ENCODE data around the gene HNRNPK.

HNRNPK gene

GRCh38 chr9:83979812-83980394 is at the start of gene HNRNPK:
Gene HNRNPK, minus strand, starts transcription at chr9:83980215. Its CDS starts 1,963 bp downstream, at chr9:83978252.
- ATAC-seq = peak; percentile 84
- TF ChIP-seq RARB (CRISPR knock-in tag; IDR thresholded peaks at IDR 0.05) = no peak
- 0 out of 2 replicates have a peak, but pooled peaks have one; percentile 19 for TF ChIP-seq ZNF8 (CRISPR knock-in tag; IDR thresholded peaks at IDR 0.05)
- TF ChIP-seq CSRNP3 (CRISPR knock-in tag; IDR thresholded peaks at IDR 0.05) = 0 out of 2 replicates have a peak, but pooled peaks have one; percentile 18
- TF ChIP-seq PPARA (CRISPR knock-in tag; IDR thresholded peaks at IDR 0.05; ENCODE audit: borderline replicate concordance) = no peak
- TF ChIP-seq TSHZ2 (CRISPR knock-in tag; IDR thresholded peaks at IDR 0.05) = peak; percentile 31; the same call in 1 of the 2 replicates
- TF ChIP-seq SNAI2 (CRISPR knock-in tag; IDR thresholded peaks at IDR 0.05) = no peak
- TF ChIP-seq, protein P1, sequence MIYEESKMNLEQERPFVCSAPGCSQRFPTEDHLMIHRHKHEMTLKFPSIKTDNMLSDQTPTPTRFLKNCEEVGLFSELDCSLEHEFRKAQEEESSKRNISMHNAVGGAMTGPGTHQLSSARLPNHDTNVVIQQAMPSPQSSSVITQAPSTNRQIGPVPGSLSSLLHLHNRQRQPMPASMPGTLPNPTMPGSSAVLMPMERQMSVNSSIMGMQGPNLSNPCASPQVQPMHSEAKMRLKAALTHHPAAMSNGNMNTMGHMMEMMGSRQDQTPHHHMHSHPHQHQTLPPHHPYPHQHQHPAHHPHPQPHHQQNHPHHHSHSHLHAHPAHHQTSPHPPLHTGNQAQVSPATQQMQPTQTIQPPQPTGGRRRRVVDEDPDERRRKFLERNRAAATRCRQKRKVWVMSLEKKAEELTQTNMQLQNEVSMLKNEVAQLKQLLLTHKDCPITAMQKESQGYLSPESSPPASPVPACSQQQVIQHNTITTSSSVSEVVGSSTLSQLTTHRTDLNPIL (CRISPR knock-in tag; IDR thresholded peaks at IDR 0.05; ENCODE audit: low read depth) = no peak
- TF ChIP-seq BACH2 (CRISPR knock-in tag; IDR thresholded peaks at IDR 0.05; ENCODE audit: borderline replicate concordance) = no peak
- no peak; the same call in 1 of the 2 replicates for TF ChIP-seq GLIS3 (CRISPR knock-in tag; IDR thresholded peaks at IDR 0.05)
- TF ChIP-seq, protein P2, sequence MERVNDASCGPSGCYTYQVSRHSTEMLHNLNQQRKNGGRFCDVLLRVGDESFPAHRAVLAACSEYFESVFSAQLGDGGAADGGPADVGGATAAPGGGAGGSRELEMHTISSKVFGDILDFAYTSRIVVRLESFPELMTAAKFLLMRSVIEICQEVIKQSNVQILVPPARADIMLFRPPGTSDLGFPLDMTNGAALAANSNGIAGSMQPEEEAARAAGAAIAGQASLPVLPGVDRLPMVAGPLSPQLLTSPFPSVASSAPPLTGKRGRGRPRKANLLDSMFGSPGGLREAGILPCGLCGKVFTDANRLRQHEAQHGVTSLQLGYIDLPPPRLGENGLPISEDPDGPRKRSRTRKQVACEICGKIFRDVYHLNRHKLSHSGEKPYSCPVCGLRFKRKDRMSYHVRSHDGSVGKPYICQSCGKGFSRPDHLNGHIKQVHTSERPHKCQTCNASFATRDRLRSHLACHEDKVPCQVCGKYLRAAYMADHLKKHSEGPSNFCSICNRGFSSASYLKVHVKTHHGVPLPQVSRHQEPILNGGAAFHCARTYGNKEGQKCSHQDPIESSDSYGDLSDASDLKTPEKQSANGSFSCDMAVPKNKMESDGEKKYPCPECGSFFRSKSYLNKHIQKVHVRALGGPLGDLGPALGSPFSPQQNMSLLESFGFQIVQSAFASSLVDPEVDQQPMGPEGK (CRISPR knock-in tag; IDR thresholded peaks at IDR 0.05; ENCODE audit: borderline replicate concordance) = peak; percentile 17; the same call in 1 of the 2 replicates
- no peak for TF ChIP-seq ZC3H10 (CRISPR knock-in tag; IDR thresholded peaks at IDR 0.05)
- TF ChIP-seq ESRRG (CRISPR knock-in tag; IDR thresholded peaks at IDR 0.05) = no peak

GRCh38 chr9:84027201-84027600 is 47.2 kb upstream of the HNRNPK start:
- no peak for ATAC-seq
- TF ChIP-seq, protein P1 (CRISPR knock-in tag; IDR thresholded peaks at IDR 0.05; ENCODE audit: low read depth) = no peak
- TF ChIP-seq ARNTL (CRISPR knock-in tag; IDR thresholded peaks at IDR 0.05; ENCODE audit: borderline replicate concordance, low read depth) = no peak
- TF ChIP-seq ISL1 (CRISPR knock-in tag; IDR thresholded peaks at IDR 0.05) = no peak
- no peak for TF ChIP-seq PPARA (CRISPR knock-in tag; IDR thresholded peaks at IDR 0.05; ENCODE audit: borderline replicate concordance)
- TF ChIP-seq ZFP3 (CRISPR knock-in tag; IDR thresholded peaks at IDR 0.05) = no peak
- no peak for TF ChIP-seq ZC3H10 (CRISPR knock-in tag; IDR thresholded peaks at IDR 0.05)
- TF ChIP-seq ZNF70 (CRISPR knock-in tag; IDR thresholded peaks at IDR 0.05) = no peak
- TF ChIP-seq ZNF565 (CRISPR knock-in tag; conservative IDR thresholded peaks at IDR 0.05; ENCODE audit: low read depth) = no peak
- no peak for TF ChIP-seq CSDC2 (CRISPR knock-in tag; IDR thresholded peaks at IDR 0.05)
- no peak for TF ChIP-seq GLIS3 (CRISPR knock-in tag; IDR thresholded peaks at IDR 0.05)
- TF ChIP-seq BACH2 (CRISPR knock-in tag; IDR thresholded peaks at IDR 0.05; ENCODE audit: borderline replicate concordance) = no peak
- TF ChIP-seq TCF4 (CRISPR knock-in tag; IDR thresholded peaks at IDR 0.05; ENCODE audit: borderline replicate concordance) = no peak

DNA sequence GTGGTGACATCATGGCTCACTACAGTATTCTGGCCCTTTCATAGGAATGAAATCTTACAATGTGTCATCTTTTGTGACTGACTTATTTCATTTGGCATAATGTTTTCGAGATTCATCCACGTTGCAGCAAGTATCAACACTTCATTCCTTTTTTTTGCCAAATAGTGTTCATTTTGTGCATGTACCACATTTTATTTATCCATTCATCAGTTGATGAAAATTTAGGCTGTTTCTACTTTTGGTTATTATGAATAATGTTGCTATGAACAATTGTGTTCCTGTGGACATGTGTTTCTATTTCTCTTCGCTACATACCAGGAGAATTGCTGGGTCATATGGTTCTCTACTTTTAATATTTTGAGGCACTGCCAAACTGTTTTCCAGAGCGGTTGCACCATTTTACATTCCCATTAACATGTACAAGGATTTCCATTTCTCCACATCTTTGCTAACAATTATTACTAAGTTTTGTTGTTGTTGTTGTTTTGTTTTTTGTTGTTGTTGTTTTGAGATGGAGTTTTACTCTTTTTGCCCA is 44.1 kb upstream of the HNRNPK start:
- ATAC-seq = no peak
- TF ChIP-seq, protein P1 (CRISPR knock-in tag; IDR thresholded peaks at IDR 0.05; ENCODE audit: low read depth) = no peak
- TF ChIP-seq CSRNP3 (CRISPR knock-in tag; IDR thresholded peaks at IDR 0.05) (no peak), PPARA (CRISPR knock-in tag; IDR thresholded peaks at IDR 0.05; ENCODE audit: borderline replicate concordance) (no peak), ZNF8 (CRISPR knock-in tag; IDR thresholded peaks at IDR 0.05) (no peak), ZNF565 (CRISPR knock-in tag; conservative IDR thresholded peaks at IDR 0.05; ENCODE audit: low read depth) (no peak), RARB (CRISPR knock-in tag; IDR thresholded peaks at IDR 0.05) (no peak), ZFP30 (CRISPR knock-in tag; IDR thresholded peaks at IDR 0.05) (no peak), BACH2 (CRISPR knock-in tag; IDR thresholded peaks at IDR 0.05; ENCODE audit: borderline replicate concordance) (no peak), POU6F1 (CRISPR knock-in tag; IDR thresholded peaks at IDR 0.05; ENCODE audit: borderline replicate concordance, low read depth) (no peak)

All from SK-N-SH treated with all-trans-retinoic acid at 6 μM for 48 hours (cell line).